Measurements from ENCODE around the gene FOXD4L3.
"Not testable (repeated sequence)": the region's sequence is repeated elsewhere in the genome, so short reads cannot be mapped to it uniquely, and the experiment has no call there.

DNA sequence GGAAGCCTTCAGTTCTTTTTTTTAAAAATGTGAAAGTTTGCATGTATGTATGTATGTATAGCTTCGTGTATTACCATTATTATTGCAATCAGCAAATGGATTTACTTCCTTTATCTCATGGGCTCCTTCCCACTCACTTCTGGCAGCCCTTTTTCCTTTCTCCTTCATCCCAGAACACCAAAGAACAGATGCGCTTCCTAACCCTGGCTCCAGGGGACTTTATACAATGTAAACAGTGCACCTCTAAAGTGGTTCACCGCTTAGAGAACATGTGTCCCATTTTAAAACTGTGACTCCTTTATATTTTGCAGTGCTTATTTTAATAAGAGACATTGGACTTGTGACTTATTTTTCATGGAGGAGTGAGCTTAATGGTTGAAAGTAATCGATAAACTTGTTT, 40.6 kb downstream of the FOXD4L3 start:
- not testable (repeated sequence) for TF ChIP-seq EZH2 (IDR thresholded peaks at IDR 0.05; ENCODE audit: borderline replicate concordance, insufficient read depth, low read depth, low read length, poor library complexity, severe bottlenecking)
- TF ChIP-seq, protein P1, sequence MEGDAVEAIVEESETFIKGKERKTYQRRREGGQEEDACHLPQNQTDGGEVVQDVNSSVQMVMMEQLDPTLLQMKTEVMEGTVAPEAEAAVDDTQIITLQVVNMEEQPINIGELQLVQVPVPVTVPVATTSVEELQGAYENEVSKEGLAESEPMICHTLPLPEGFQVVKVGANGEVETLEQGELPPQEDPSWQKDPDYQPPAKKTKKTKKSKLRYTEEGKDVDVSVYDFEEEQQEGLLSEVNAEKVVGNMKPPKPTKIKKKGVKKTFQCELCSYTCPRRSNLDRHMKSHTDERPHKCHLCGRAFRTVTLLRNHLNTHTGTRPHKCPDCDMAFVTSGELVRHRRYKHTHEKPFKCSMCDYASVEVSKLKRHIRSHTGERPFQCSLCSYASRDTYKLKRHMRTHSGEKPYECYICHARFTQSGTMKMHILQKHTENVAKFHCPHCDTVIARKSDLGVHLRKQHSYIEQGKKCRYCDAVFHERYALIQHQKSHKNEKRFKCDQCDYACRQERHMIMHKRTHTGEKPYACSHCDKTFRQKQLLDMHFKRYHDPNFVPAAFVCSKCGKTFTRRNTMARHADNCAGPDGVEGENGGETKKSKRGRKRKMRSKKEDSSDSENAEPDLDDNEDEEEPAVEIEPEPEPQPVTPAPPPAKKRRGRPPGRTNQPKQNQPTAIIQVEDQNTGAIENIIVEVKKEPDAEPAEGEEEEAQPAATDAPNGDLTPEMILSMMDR (IDR thresholded peaks at IDR 0.05), result not testable (repeated sequence)
